PFSK-1 (cell line): ENCODE results near the gene ZNF385D.

Experiments
- POLR2AphosphoS5 ChIP-seq: IDR thresholded peaks from 2 replicates; pipeline ENCODE4 v1.6.1; 2012; ENCODE audit warnings: low read depth, mild to moderate bottlenecking, control low read depth, low read length, moderate library complexity
- SIN3A ChIP-seq: IDR thresholded peaks from 2 replicates; pipeline ENCODE4 v1.6.1; 2012; ENCODE audit warnings: mild to moderate bottlenecking, low read length, moderate library complexity, borderline replicate concordance; ENCODE audit not compliant: insufficient read depth
- TAF1 ChIP-seq: IDR thresholded peaks from 2 replicates; pipeline ENCODE4 v1.6.1; 2012; ENCODE audit warnings: low read length, control low read depth, borderline replicate concordance; ENCODE audit not compliant: insufficient read depth
- TF ChIP-seq, protein P1 (sequence below), 2 experiments: IDR thresholded peaks; 2 replicates each; pipeline versions ENCODE4 v1.6.1 to v1.8.0; 2011 to 2012; ENCODE audit warnings: low read depth in 2 of 2, low read length in 2 of 2, control low read depth in 1 of 2, inconsistent platforms in 1 of 2, mild to moderate bottlenecking in 1 of 2, moderate library complexity in 1 of 2; ENCODE audit not compliant: insufficient read depth in 1 of 2

DNA sequence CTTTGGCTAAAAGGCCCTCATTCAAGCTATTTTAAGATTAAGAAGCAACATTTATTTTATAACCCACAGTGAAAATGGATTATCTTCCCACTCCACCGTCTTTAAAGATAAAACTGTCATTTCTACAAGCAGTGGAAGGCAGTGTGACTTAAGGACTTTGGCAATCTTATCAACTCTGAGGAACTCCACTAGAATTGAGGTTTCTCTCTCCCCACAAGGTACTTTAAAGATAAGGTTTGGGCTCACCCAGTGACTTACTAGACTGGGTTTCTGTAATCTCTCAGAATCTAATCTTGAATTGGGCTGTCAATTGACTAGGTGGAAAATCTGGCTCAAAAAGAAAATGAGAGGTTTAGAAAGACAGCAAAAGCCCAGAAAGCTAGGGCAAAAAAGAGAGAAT is 21.7 kb downstream of the ZNF385D start:
- TF ChIP-seq SIN3A (no peak), POLR2AphosphoS5 (no peak), TAF1 (no peak)
- TF ChIP-seq, protein P1, sequence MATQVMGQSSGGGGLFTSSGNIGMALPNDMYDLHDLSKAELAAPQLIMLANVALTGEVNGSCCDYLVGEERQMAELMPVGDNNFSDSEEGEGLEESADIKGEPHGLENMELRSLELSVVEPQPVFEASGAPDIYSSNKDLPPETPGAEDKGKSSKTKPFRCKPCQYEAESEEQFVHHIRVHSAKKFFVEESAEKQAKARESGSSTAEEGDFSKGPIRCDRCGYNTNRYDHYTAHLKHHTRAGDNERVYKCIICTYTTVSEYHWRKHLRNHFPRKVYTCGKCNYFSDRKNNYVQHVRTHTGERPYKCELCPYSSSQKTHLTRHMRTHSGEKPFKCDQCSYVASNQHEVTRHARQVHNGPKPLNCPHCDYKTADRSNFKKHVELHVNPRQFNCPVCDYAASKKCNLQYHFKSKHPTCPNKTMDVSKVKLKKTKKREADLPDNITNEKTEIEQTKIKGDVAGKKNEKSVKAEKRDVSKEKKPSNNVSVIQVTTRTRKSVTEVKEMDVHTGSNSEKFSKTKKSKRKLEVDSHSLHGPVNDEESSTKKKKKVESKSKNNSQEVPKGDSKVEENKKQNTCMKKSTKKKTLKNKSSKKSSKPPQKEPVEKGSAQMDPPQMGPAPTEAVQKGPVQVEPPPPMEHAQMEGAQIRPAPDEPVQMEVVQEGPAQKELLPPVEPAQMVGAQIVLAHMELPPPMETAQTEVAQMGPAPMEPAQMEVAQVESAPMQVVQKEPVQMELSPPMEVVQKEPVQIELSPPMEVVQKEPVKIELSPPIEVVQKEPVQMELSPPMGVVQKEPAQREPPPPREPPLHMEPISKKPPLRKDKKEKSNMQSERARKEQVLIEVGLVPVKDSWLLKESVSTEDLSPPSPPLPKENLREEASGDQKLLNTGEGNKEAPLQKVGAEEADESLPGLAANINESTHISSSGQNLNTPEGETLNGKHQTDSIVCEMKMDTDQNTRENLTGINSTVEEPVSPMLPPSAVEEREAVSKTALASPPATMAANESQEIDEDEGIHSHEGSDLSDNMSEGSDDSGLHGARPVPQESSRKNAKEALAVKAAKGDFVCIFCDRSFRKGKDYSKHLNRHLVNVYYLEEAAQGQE (IDR thresholded peaks at IDR 0.05; ENCODE audit: insufficient read depth in 1 of 2, low read depth in 2 of 2, low read length in 2 of 2), result no peak
